GM18517 (cell line): Measurements from ENCODE around the gene ELMO1.

Source experiments
- ATAC-seq: cut with Tn5 transposase; IDR thresholded peaks from one replicate; pipeline ENCODE4 v1.9.1; 2021; ENCODE audit warnings: mild to moderate bottlenecking, moderate library complexity; ENCODE audit not compliant: unreplicated experiment

Gene ELMO1

GRCh38 chr7:36939816-36940215 lies 508.8 kb downstream of the ELMO1 start:
- no peak for ATAC-seq

- no peak for ATAC-seq
Observed at GRCh38 chr7:36937754-36938563, 510.7 kb downstream of the ELMO1 start.

GRCh38 chr7:36931892-36932291 lies 516.8 kb downstream of the ELMO1 start:
- no peak for ATAC-seq

GRCh38 chr7:36929791-36930190 lies 518.9 kb downstream of the ELMO1 start:
- ATAC-seq: no peak

- ATAC-seq: no peak
Observed at GRCh38 chr7:36928718-36929117, 519.9 kb downstream of the ELMO1 start.

- ATAC-seq: no peak
Observed at GRCh38 chr7:36928311-36928710, 520.4 kb downstream of the ELMO1 start.

- ATAC-seq: no peak
Observed at GRCh38 chr7:36925691-36926090, 523.0 kb downstream of the ELMO1 start.

- no peak for ATAC-seq
Observed at GRCh38 chr7:36925207-36925606, 523.5 kb downstream of the ELMO1 start.

- no peak for ATAC-seq
Observed at GRCh38 chr7:36923943-36924436, 524.7 kb downstream of the ELMO1 start.

GRCh38 chr7:36923185-36923584 lies 525.5 kb downstream of the ELMO1 start:
- no peak for ATAC-seq

- no peak for ATAC-seq
Observed at GRCh38 chr7:36920433-36920832, 528.2 kb downstream of the ELMO1 start.

GRCh38 chr7:36919738-36920137 lies 528.9 kb downstream of the ELMO1 start:
- no peak for ATAC-seq

GRCh38 chr7:36918591-36918990 lies 530.1 kb downstream of the ELMO1 start:
- ATAC-seq: no peak

GRCh38 chr7:36916619-36917018 lies 532.0 kb downstream of the ELMO1 start:
- no peak for ATAC-seq

GRCh38 chr7:36916116-36916515 lies 532.5 kb downstream of the ELMO1 start:
- no peak for ATAC-seq

GRCh38 chr7:36911788-36912187 lies 536.9 kb downstream of the ELMO1 start:
- ATAC-seq: no peak

GRCh38 chr7:36910859-36911258 lies 537.8 kb downstream of the ELMO1 start:
- ATAC-seq: no peak

GRCh38 chr7:36910401-36910800 lies 538.3 kb downstream of the ELMO1 start:
- ATAC-seq: no peak

- ATAC-seq: no peak
Observed at GRCh38 chr7:36906956-36907635, 541.6 kb downstream of the ELMO1 start.

GRCh38 chr7:36906448-36906847 lies 542.2 kb downstream of the ELMO1 start:
- ATAC-seq: no peak

- ATAC-seq: no peak
Observed at GRCh38 chr7:36905841-36906240, 542.8 kb downstream of the ELMO1 start.

- ATAC-seq: no peak
Observed at GRCh38 chr7:36904802-36905201, 543.9 kb downstream of the ELMO1 start.
